Bronchial epithelial cell (primary cell): ENCODE results near the gene NRSN1. TPM values are rescaled to one million over a fixed set of nuclear protein-coding genes. Genes with fewer than 3 reads are reported as not detected.

Experiments used
- DNase-seq: peaks from one replicate; pipeline ENCODE4 v3.0.0-alpha.2; 2010; ENCODE audit warnings: low read depth
- FAIRE-seq: peaks from 2 replicates; lab custom pipeline; 2011; peaks lifted over from hg19 to GRCh38; lab: Jason Lieb, UNC
- H3K27me3 ChIP-seq: 2 replicates; pipeline ENCODE4 v1.5.1; 2011; ENCODE audit warnings: low read length; ENCODE audit not compliant: control insufficient read depth, insufficient read depth
- H3K36me3 ChIP-seq: 2 replicates; pipeline ENCODE4 v1.5.1; 2011; ENCODE audit warnings: low read length; ENCODE audit not compliant: control insufficient read depth, insufficient read depth
- H3K4me3 ChIP-seq: 2 replicates; pipeline ENCODE4 v1.5.1; 2011; ENCODE audit warnings: mild to moderate bottlenecking, low read depth, low read length, control low read depth
- CTCF ChIP-seq: IDR thresholded peaks from 2 replicates; pipeline ENCODE4 v1.5.1; 2011; ENCODE audit warnings: mild to moderate bottlenecking, moderate library complexity, low read length, control low read depth, inconsistent platforms; ENCODE audit not compliant: insufficient read depth, severe bottlenecking
- total RNA-seq: library from RNA; depleted of rRNA; stranded (reverse); fragments of >200 nt; gene quantifications from 2 replicates; pipeline ENCODE4 v1.2.1, GENCODE V29; 2014

The NRSN1 gene
- total RNA-seq, 1 donor from 2014 or later = not detected

GRCh38 chr6:24194978-24195700 is 69.1 kb downstream of the NRSN1 start:
- TF ChIP-seq CTCF = no peak
- no peak for DNase-seq
- Histone ChIP-seq H3K4me3 (no peak overlapping the region), H3K36me3 (no peaks in the 10 kb centered on the region), H3K27me3 (no peaks in the 10 kb centered on the region)
- FAIRE-seq = no peak

GRCh38 chr6:24195836-24196597 is 70.0 kb downstream of the NRSN1 start:
- no peak for FAIRE-seq
- Histone ChIP-seq H3K36me3 (no peaks in the 10 kb centered on the region), H3K27me3 (no peaks in the 10 kb centered on the region), H3K4me3 (no peak overlapping the region)
- no peak for DNase-seq
- no peak for TF ChIP-seq CTCF

Other genes starting within 250 kb of the NRSN1 start
- under 0.01 and 0.13 TPM in 2 replicates for gene DCDC2, start 231.8 kb downstream of the NRSN1 start, total RNA-seq